ENCODE results near the gene SRSF5.
"Not testable (repeated sequence)": the region's sequence is repeated elsewhere in the genome, so short reads cannot be mapped to it uniquely, and the experiment has no call there.

SRSF5 gene

DNA sequence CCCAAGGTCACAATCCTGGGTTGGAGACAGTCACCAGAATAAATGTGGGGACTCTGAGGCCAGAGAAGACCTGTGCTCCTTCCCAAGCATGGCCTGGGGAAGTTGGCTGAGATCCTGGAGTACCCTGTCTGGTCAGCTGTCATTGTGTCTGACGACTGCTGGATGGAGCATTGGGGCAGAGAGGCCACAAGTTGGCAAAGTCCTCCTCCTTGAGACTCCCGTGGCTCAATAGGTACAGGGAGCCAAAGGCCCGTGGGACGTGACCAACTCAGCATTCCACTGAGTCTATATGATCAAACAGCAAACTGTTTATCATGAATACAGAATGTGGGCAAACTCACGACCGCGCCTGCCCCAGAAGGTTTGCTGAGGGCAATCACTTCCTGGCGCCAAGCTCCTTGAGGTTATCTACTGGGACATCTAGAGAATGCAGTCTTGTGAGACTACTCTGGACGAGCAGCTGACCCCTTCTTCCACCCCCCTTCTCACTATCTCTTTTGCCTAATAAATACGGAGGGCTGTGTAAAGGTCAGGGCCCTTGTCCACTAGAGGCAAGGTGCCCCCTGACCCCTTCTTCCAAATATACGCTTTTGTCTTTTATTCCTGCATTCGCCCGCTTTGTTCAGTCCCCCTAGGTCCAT, 44.4 kb downstream of the SRSF5 start:
- DNase-seq = no peak
- Histone ChIP-seq H3K4me3 (no peak overlapping the region), H3K27me3 (peaks cover 0 to 26% of the 10 kb centered on the region in 2 donors), H3K27ac (no peak overlapping the region), H3K4me1 (no peaks in the 10 kb centered on the region), H3K9me3 (no peaks in the 10 kb centered on the region), H3K36me3 (no peaks in the 10 kb centered on the region)
- intact Hi-C loops (cut with DNase I; ENCODE audit: low total_unique reads) = no loop called here
- TF ChIP-seq, protein P1, sequence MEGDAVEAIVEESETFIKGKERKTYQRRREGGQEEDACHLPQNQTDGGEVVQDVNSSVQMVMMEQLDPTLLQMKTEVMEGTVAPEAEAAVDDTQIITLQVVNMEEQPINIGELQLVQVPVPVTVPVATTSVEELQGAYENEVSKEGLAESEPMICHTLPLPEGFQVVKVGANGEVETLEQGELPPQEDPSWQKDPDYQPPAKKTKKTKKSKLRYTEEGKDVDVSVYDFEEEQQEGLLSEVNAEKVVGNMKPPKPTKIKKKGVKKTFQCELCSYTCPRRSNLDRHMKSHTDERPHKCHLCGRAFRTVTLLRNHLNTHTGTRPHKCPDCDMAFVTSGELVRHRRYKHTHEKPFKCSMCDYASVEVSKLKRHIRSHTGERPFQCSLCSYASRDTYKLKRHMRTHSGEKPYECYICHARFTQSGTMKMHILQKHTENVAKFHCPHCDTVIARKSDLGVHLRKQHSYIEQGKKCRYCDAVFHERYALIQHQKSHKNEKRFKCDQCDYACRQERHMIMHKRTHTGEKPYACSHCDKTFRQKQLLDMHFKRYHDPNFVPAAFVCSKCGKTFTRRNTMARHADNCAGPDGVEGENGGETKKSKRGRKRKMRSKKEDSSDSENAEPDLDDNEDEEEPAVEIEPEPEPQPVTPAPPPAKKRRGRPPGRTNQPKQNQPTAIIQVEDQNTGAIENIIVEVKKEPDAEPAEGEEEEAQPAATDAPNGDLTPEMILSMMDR (IDR thresholded peaks at IDR 0.05) = no peak

DNA sequence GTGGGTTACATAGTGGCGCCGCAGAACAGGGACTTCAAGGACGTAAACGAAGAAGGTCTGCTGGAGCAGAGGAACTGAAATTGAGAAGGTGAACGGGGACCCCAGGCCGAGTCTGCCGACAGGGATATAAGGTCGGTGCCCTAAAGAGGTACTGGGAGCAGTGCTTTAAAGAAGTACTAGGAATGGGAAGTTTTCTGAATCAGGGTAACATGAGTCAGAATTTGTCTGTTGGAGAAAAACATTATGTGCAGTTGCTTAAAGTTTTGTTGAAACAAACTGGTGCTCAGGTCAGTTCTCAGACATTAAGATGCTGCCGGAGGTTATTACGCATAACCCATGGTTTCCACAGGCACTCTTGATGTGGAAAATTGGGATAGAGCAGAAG, 44.9 kb downstream of the SRSF5 start:
- Histone ChIP-seq H3K4me3 (no peak overlapping the region), H3K4me1 (no peaks in the 10 kb centered on the region)
- intact Hi-C loops (cut with DNase I; ENCODE audit: low total_unique reads) = no loop called here

DNA sequence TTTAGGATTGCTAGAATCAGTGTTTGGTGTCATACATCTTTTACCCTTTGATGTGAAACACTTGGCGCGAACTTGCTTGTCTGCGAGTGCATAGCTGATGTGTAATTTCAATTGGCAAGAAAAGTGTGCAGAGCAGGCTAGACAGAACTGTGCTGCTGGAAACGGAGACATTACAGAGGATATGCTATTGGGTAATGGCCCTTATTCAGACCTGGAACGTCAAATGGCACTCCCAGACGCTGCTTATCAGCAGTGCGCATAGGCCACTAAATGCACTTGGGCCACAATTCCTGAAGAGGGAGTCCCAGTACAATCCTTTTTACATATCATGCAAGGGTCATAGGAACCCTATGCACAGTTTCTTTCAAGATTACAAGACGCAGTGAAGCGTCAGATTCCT, 45.8 kb downstream of the SRSF5 start:
- Histone ChIP-seq H3K27ac (no peak overlapping the region), H3K9me3 (no peaks in the 10 kb centered on the region), H3K27me3 (peaks cover 0 to 36% of the 10 kb centered on the region in 2 donors), H3K4me3 (no peak overlapping the region), H3K36me3 (no peaks in the 10 kb centered on the region), H3K4me1 (no peaks in the 10 kb centered on the region)
- DNase-seq = no peak
- intact Hi-C loops (cut with DNase I; ENCODE audit: low total_unique reads) = no loop called here
- TF ChIP-seq, protein P1 (IDR thresholded peaks at IDR 0.05) = no peak

More for the DNA sequence above, 44.9 kb downstream of the SRSF5 start:
- H3K27ac ChIP-seq = no peak overlapping the region
- H3K9me3 ChIP-seq = no peaks in the 10 kb centered on the region
- peaks cover 0 to 30% of the 10 kb centered on the region in 2 donors for H3K27me3 ChIP-seq
- H3K36me3 ChIP-seq = no peaks in the 10 kb centered on the region
- TF ChIP-seq, protein P1 (IDR thresholded peaks at IDR 0.05) = no peak
- no peak for DNase-seq

DNA sequence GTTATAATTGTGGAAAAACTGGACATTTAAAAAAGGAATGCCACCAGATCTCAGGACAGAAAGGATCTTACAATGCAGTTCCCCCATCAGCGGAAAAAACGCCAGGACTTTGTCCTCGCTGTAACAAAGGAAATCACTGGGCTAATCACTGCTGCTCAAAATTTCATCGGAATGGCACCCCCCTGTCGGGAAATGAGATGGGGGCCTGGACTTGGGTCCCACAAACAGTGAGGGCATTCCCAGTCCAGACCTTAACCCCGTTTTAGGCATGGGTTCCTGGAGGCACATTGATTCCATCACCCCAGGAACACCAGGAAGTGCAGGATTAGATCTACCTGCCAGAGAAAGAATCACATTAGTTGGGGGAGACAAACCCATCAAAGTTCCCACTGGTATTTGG, 46.4 kb downstream of the SRSF5 start:
- peaks cover 0 to 41% of the 10 kb centered on the region in 2 donors for H3K27me3 ChIP-seq
- H3K36me3 ChIP-seq; H3K27ac ChIP-seq; H3K9me3 ChIP-seq; DNase-seq; H3K4me3 ChIP-seq; H3K4me1 ChIP-seq; intact Hi-C loops (cut with DNase I; ENCODE audit: low total_unique reads): not testable (repeated sequence)

DNA sequence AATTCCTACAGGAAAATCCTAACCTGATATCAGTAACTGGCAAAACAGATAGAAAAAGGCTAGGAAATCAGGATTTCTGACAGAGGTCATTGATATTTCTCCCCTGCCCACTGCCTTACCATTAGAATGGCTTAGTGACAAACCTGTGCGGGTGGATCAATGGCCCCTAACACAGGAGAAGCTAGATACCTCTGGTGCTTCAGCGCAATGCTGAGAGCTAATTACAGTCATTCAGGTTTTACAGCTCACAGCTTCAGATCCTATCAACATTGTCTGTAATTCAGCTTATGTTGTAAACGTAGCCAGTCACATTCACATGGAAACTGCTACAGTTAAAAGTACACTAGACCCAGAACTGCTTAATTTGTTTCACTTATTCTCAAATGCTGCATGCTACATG, 47.5 kb downstream of the SRSF5 start:
- TF ChIP-seq, protein P1 (IDR thresholded peaks at IDR 0.05) = no peak
- intact Hi-C loops (cut with DNase I; ENCODE audit: low total_unique reads) = no loop called here
- peaks cover 0 to 41% of the 10 kb centered on the region in 2 donors for H3K27me3 ChIP-seq

DNA sequence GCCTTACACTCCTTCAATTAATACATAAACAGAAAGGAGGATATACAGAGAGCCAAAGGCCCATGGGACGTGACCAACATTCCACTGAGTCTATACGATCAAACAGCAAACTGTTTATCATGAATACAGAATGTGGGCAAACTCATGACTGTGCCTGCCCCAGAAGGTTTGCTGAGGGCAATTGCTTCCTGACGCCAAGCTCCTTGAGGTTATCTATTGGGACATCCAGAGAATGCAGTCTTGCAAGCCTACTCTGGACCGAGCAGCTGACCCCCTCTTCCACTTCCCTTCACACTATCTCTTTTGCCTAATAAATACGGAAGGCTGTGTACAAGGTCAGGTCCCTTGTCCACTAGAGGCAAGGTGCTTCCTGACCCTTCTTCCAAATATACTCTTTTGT, 48.6 kb downstream of the SRSF5 start:
- Histone ChIP-seq H3K9me3 (no peaks in the 10 kb centered on the region), H3K4me3 (no peak overlapping the region), H3K27ac (no peak overlapping the region), H3K4me1 (no peaks in the 10 kb centered on the region), H3K27me3 (peaks cover 0 to 40% of the 10 kb centered on the region in 2 donors), H3K36me3 (no peaks in the 10 kb centered on the region)
- TF ChIP-seq, protein P1 (IDR thresholded peaks at IDR 0.05) = no peak
- intact Hi-C loops (cut with DNase I; ENCODE audit: low total_unique reads) = no loop called here
- no peak for DNase-seq

More for the DNA sequence above, 47.5 kb downstream of the SRSF5 start:
- no peaks in the 10 kb centered on the region for H3K4me1 ChIP-seq
- no peak overlapping the region for H3K27ac ChIP-seq
- no peak for DNase-seq
- H3K36me3 ChIP-seq = no peaks in the 10 kb centered on the region
- no peak overlapping the region for H3K4me3 ChIP-seq
- H3K9me3 ChIP-seq = no peaks in the 10 kb centered on the region
